H9 (cell line): ENCODE results near the gene OVOL2. TPM values are rescaled to one million over a fixed set of nuclear protein-coding genes. Genes with fewer than 3 reads are reported as not detected.

Source experiments
- DNase-seq: peaks from one replicate; pipeline ENCODE4 v3.0.0-alpha.2; 2017
- H2AFZ ChIP-seq: one replicate; pipeline ENCODE4 v1.6.1; 2013; ENCODE audit warnings: mild to moderate bottlenecking, low read length, control low read depth, moderate library complexity
- H2AK5ac ChIP-seq: 2 replicates; pipeline ENCODE4 v1.6.1; 2013; ENCODE audit warnings: low read length, control low read depth, mixed read lengths; ENCODE audit not compliant: insufficient read length
- H2BK120ac ChIP-seq: one replicate; pipeline ENCODE4 v1.6.1; 2013; ENCODE audit warnings: low read depth, mild to moderate bottlenecking, low read length, control low read depth, inconsistent platforms; ENCODE audit not compliant: poor library complexity, severe bottlenecking
- H2BK12ac ChIP-seq: 2 replicates; pipeline ENCODE4 v1.6.1; 2013; ENCODE audit warnings: low read length, control low read depth, mixed read lengths, low read depth; ENCODE audit not compliant: insufficient read length
- H2BK15ac ChIP-seq: 2 replicates; pipeline ENCODE4 v1.6.1; 2013; ENCODE audit warnings: low read depth, low read length, control low read depth
- H2BK20ac ChIP-seq: one replicate; pipeline ENCODE4 v1.6.1; 2013; ENCODE audit warnings: low read depth, mild to moderate bottlenecking, low read length, control low read depth, inconsistent platforms; ENCODE audit not compliant: poor library complexity, severe bottlenecking
- H2BK5ac ChIP-seq: 2 replicates; pipeline ENCODE4 v1.6.1; 2013; ENCODE audit warnings: low read length, control low read depth, mixed read lengths; ENCODE audit not compliant: insufficient read length
- H3K14ac ChIP-seq: 2 replicates; pipeline ENCODE4 v1.6.1; 2013; ENCODE audit warnings: low read length, control low read depth; ENCODE audit not compliant: insufficient read depth
- H3K18ac ChIP-seq: 2 replicates; pipeline ENCODE4 v1.6.1; 2013; ENCODE audit warnings: low read depth, mild to moderate bottlenecking, mixed read lengths, low read length, control low read depth; ENCODE audit not compliant: insufficient read length
- H3K23ac ChIP-seq: 2 replicates; pipeline ENCODE4 v1.6.1; 2013; ENCODE audit warnings: low read length, control low read depth, mixed read lengths, low read depth; ENCODE audit not compliant: insufficient read length
- H3K23me2 ChIP-seq: 2 replicates; pipeline ENCODE4 v1.6.1; 2013; ENCODE audit warnings: low read depth, mild to moderate bottlenecking, mixed read lengths, low read length, control low read depth; ENCODE audit not compliant: insufficient read length, poor library complexity, severe bottlenecking
- H3K27ac ChIP-seq: 2 replicates; pipeline ENCODE4 v1.5.1; 2013; ENCODE audit warnings: low read length, control low read depth, mixed read lengths, low read depth; ENCODE audit not compliant: insufficient read length
- H3K27me3 ChIP-seq: 2 replicates; pipeline ENCODE4 v1.6.1; 2013; ENCODE audit warnings: low read length, control low read depth, inconsistent platforms; ENCODE audit not compliant: insufficient read depth
- H3K4ac ChIP-seq: 2 replicates; pipeline ENCODE4 v1.6.1; 2013; ENCODE audit warnings: low read depth, mild to moderate bottlenecking, control low read depth, inconsistent platforms, low read length, moderate library complexity
- H3K4me1 ChIP-seq: 2 replicates; pipeline ENCODE4 v1.6.1; 2013; ENCODE audit warnings: low read length, control low read depth, inconsistent platforms; ENCODE audit not compliant: insufficient read depth
- H3K4me2 ChIP-seq: 2 replicates; pipeline ENCODE4 v1.6.1; 2013; ENCODE audit warnings: low read length, control low read depth, mixed read lengths; ENCODE audit not compliant: insufficient read length, insufficient read depth
- H3K56ac ChIP-seq: 2 replicates; pipeline ENCODE4 v1.6.1; 2013; ENCODE audit warnings: low read depth, mild to moderate bottlenecking, mixed read lengths, low read length, control low read depth; ENCODE audit not compliant: insufficient read length
- H3K79me1 ChIP-seq: 2 replicates; pipeline ENCODE4 v1.6.1; 2013; ENCODE audit warnings: low read depth, mild to moderate bottlenecking, moderate library complexity, low read length, control low read depth, inconsistent platforms; ENCODE audit not compliant: insufficient read depth, poor library complexity, severe bottlenecking
- H3K79me2 ChIP-seq: 2 replicates; pipeline ENCODE4 v1.6.1; 2013; ENCODE audit warnings: low read length, control low read depth, inconsistent platforms; ENCODE audit not compliant: insufficient read depth
- H3K9ac ChIP-seq: 2 replicates; pipeline ENCODE4 v1.6.1; 2013; ENCODE audit warnings: low read length, control low read depth, mixed read lengths; ENCODE audit not compliant: insufficient read length; ENCODE audit errors: extremely low read depth
- H3K9me3 ChIP-seq: one replicate; pipeline ENCODE4 v1.6.1; 2013; ENCODE audit warnings: low read depth, low read length, inconsistent platforms; ENCODE audit not compliant: control insufficient read depth
- H3T11ph ChIP-seq: one replicate; pipeline ENCODE4 v1.6.1; 2013; ENCODE audit warnings: mild to moderate bottlenecking, low read length, control low read depth, inconsistent platforms
- H4K20me1 ChIP-seq: one replicate; pipeline ENCODE4 v1.6.1; 2013; ENCODE audit not compliant: control insufficient read depth, insufficient read length, insufficient read depth
- H4K5ac ChIP-seq: 2 replicates; pipeline ENCODE4 v1.6.1; 2013; ENCODE audit warnings: low read depth, mild to moderate bottlenecking, mixed read lengths, low read length, control low read depth; ENCODE audit not compliant: insufficient read length
- H4K8ac ChIP-seq: replicated peaks from 2 replicates; pipeline ENCODE4 v1.6.1; 2013; ENCODE audit warnings: low read length, control low read depth, mixed read lengths, low read depth; ENCODE audit not compliant: insufficient read length
- H4K91ac ChIP-seq: 2 replicates; pipeline ENCODE4 v1.6.1; 2013; ENCODE audit warnings: low read depth, mild to moderate bottlenecking, moderate library complexity, mixed read lengths, low read length, control low read depth; ENCODE audit not compliant: insufficient read length
- H3K27ac Mint-ChIP-seq, 3 experiments: 2 replicates in 2 of 3; 3 replicates in 1 of 3; pipeline ENCODE4 v1.8.0; 2020 to 2021; ENCODE audit warnings: mixed read lengths in 3 of 3, mild to moderate bottlenecking in 1 of 3, moderate library complexity in 1 of 3
- H3K27me3 Mint-ChIP-seq: 2 replicates; pipeline ENCODE4 v1.8.0; 2021; ENCODE audit warnings: low read depth, mild to moderate bottlenecking, moderate library complexity, mixed read lengths
- H3K36me3 Mint-ChIP-seq, 3 experiments: 2 replicates in 2 of 3; 3 replicates in 1 of 3; pipeline ENCODE4 v1.8.0; 2020 to 2021; ENCODE audit warnings: low read depth in 3 of 3, mixed read lengths in 3 of 3; ENCODE audit not compliant: insufficient read depth in 1 of 3
- H3K4me1 Mint-ChIP-seq, 2 experiments: 2 replicates each; pipeline ENCODE4 v1.8.0; 2020; ENCODE audit warnings: mixed read lengths in 2 of 2
- H3K4me3 Mint-ChIP-seq, 2 experiments: 2 replicates in 1 of 2; 3 replicates in 1 of 2; pipeline ENCODE4 v1.8.0; 2020 to 2021; ENCODE audit warnings: mild to moderate bottlenecking in 2 of 2, mixed read lengths in 2 of 2, moderate library complexity in 1 of 2
- H3K9me3 Mint-ChIP-seq, 2 experiments: 2 replicates in 1 of 2; 3 replicates in 1 of 2; pipeline ENCODE4 v1.8.0; 2020; ENCODE audit warnings: mild to moderate bottlenecking in 2 of 2, mixed read lengths in 2 of 2, moderate library complexity in 1 of 2
- WGBS: extraction: QIAGEN DNeasy Blood & Tissue Kit; methylation state at CpG from one replicate; pipeline ENCODE4 v1.1.7; 2013; ENCODE audit warnings: missing lambda C conversion rate, low lambda C conversion rate, mixed read lengths; ENCODE audit not compliant: insufficient read length; ENCODE audit errors: extremely low coverage; 5-methylcytosine and 5-hydroxymethylcytosine counted together
- total RNA-seq: library from RNA; stranded (reverse); gene quantifications from 2 replicates; pipeline ENCODE4 v1.2.1, GENCODE V29; 2021
- TF ChIP-seq, protein P1 (sequence below): fragments of 200-600 bp; sonication (generic); conservative IDR thresholded peaks from 3 replicates; pipeline ENCODE4 v1.8.0; 2021; ENCODE audit warnings: antibody characterized with exemption, mild to moderate bottlenecking

OVOL2 gene
- total RNA-seq, 1 experiment from 2014 or later = 5.8 TPM

DNA sequence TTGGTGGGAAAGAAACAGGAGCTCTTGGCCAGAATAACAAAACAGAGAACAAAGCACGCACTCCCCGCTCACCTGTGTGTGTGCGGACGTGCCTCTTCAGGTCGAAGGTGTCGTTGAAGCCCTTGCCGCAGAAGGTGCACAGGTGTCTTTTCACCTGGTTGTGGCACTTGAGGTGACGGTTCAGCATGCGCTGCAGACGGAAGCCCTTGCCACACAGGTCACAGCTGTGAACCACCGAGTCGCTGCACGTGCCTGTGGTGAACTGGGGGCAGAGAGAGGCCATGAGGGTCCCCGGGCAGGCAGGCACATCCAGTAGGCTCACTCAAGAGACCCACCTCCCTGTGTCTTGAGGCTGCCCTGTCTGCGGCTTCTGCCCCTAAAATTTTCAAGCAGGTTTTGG lies 16.3 kb downstream of the OVOL2 start:
- Histone ChIP-seq H4K8ac (no peak overlapping the region), H2BK120ac (no peak overlapping the region), H3K9me3 (no peaks in the 10 kb centered on the region), H4K91ac (no peak overlapping the region), H3K79me1 (no peaks in the 10 kb centered on the region), H3K27me3 (no peaks in the 10 kb centered on the region), H2BK15ac (no peak overlapping the region), H3K27ac (no peak overlapping the region), H3K9ac (no peak overlapping the region), H3K23me2 (no peaks in the 10 kb centered on the region), H3K4ac (no peak overlapping the region), H2BK20ac (no peak overlapping the region), H3K56ac (no peak overlapping the region), H4K5ac (no peak overlapping the region), H3K14ac (no peak overlapping the region), H3K79me2 (no peaks in the 10 kb centered on the region), H3K4me1 (no peaks in the 10 kb centered on the region), H3T11ph (no peak overlapping the region), H2AK5ac (no peak overlapping the region), H2BK12ac (no peak overlapping the region), H3K23ac (no peak overlapping the region), H3K18ac (no peak overlapping the region), H2BK5ac (no peak overlapping the region), H3K4me2 (no peak overlapping the region), H2AFZ (no peak overlapping the region), H4K20me1 (no peaks in the 10 kb centered on the region)
- WGBS = no CpG with 5 or more reads among the region's 15 CpGs
- TF ChIP-seq, protein P1, sequence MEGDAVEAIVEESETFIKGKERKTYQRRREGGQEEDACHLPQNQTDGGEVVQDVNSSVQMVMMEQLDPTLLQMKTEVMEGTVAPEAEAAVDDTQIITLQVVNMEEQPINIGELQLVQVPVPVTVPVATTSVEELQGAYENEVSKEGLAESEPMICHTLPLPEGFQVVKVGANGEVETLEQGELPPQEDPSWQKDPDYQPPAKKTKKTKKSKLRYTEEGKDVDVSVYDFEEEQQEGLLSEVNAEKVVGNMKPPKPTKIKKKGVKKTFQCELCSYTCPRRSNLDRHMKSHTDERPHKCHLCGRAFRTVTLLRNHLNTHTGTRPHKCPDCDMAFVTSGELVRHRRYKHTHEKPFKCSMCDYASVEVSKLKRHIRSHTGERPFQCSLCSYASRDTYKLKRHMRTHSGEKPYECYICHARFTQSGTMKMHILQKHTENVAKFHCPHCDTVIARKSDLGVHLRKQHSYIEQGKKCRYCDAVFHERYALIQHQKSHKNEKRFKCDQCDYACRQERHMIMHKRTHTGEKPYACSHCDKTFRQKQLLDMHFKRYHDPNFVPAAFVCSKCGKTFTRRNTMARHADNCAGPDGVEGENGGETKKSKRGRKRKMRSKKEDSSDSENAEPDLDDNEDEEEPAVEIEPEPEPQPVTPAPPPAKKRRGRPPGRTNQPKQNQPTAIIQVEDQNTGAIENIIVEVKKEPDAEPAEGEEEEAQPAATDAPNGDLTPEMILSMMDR = no peak
- H3K27me3 Mint-ChIP-seq = no peaks in the 10 kb centered on the region
- no peak overlapping the region for H3K4me3 Mint-ChIP-seq
- H3K27ac Mint-ChIP-seq = no peak overlapping the region; a peak in 1 of 7 replicates
- no peaks in the 10 kb centered on the region for H3K9me3 Mint-ChIP-seq
- peaks cover 8 to 29% (median 11%) of the 10 kb centered on the region in 3 experiments for H3K36me3 Mint-ChIP-seq
- no peak for DNase-seq
- H3K4me1 Mint-ChIP-seq = peaks cover 3 to 5% of the 10 kb centered on the region in 2 experiments
